NCI-H187 (cell line): ENCODE results near the gene LRP6.
"Not testable (repeated sequence)": the region's sequence is repeated elsewhere in the genome, so short reads cannot be mapped to it uniquely, and the experiment has no call there.

ENCODE experiments used
- DNase-seq, 2 experiments: peaks; one replicate each; lab custom pipeline; 2025; lab: John Stamatoyannopoulos, UW

LRP6 gene

DNA sequence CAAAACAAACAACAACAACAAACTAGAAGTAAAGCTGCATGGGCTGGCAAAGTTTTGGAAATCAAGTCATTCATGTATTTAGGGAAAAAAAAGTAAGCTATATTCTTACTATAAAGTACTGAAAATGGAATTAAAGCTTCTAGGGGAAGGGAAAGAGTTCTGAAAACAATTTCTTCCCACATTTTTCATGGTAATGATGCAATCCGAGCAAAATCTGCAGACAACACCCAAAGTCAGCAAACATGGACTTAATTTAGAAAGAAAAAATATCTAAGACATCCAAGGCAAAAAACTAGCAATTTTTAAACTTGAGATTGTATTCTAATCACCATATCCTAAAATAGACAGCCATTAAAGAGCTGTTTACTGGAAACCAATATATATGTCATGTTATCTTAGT lies 86.3 kb downstream of the LRP6 start:
- DNase-seq, result no peak

DNA sequence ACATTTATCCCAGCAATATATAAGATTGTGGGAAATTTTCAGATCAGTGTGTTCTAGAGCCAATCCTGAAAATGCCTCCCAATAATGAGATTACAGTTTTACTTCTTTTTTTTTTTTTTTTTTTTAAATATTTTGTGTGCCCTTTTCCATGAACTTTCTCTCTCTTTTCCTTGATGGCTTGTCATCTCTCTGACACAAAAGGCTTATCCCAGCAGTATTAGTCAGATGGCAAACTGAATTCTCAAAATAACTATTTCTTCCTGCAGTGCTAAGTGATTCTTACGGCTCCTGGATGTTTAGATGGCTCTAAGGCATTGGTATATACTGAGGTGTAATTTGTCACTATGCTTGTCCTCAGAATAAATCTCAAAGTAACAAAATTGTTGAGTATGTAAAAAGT lies 86.7 kb downstream of the LRP6 start:
- DNase-seq, result no peak

DNA sequence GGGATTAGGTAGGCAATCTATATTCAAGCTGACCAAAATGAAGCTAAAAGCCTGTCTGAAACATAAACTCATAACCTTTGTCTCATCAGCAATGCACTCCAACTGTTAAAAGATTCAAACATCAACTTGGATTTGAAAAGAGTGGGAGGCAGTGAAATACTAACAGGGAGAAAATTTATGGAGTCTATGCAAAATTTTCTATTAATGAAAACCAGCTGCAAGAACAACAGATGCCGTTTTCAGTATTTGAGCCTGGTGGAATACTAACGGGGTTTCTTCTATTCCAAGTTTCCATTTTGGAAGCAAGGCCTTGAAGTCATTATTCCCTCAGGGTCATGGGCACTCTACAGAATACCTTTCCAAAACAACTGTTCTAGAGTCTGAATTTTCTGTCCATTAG lies 88.3 kb downstream of the LRP6 start:
- DNase-seq, result no peak

DNA sequence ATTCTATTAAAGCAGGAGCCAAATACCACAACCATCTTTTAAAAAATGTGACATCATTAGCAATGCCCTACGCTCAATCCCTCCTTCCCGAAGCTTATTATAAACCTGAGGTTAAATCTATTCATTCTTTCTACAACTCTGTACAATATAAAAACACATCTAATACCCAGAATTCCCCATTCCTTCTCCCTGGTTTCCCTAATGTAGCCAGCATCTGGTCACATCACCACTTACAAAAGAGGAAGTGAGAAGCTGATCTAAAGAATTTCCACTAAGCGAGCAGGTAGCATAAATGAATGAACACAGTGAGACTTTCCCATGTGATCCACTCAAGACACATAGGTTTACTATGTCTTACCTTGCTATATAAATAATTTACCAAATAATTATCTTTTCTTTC lies 90.4 kb downstream of the LRP6 start:
- no peak for DNase-seq

DNA sequence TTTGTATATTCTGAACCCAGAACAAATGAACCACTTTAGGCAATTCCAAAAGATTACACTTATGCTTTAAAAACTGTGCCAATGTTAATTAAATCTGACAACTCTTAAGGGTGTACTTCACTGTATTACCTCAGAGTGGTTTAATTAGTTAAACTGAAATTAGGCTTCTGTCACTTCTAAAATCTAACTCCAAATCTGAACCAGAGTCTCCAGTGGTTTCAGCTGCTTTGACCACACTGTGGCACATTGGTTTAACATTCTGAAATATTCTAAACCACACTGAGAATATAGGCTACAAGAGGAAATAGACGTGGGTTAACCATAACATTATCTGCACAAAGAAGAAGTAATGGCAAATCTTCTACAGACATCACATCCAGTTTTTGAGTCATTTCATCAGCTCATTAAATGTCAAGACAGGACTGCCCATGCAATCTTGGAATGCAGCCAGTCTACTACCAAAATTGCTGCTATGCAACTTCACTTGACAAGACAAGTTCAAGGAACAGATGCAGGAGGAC lies 94.8 kb downstream of the LRP6 start:
- DNase-seq, result peak in 1 of 2 experiments; percentile 3

DNA sequence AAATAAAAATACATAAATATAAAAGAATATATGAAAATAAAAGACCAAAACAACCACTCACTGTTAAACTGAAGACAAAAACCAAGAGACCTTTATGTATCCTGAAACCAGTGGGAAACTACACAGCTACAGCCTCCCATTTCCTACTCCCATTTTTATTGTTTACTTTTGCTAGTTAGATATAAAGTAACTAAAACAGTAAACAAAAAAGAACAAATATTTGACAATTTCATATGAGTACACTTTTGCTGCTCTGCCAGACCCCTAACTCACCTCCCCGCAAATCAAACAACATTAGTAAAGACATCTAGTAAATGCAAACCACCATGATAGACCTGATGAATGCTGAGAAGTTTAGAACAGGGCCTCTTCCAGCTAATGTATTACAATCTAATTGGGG lies 99.0 kb downstream of the LRP6 start:
- DNase-seq, result no peak

DNA sequence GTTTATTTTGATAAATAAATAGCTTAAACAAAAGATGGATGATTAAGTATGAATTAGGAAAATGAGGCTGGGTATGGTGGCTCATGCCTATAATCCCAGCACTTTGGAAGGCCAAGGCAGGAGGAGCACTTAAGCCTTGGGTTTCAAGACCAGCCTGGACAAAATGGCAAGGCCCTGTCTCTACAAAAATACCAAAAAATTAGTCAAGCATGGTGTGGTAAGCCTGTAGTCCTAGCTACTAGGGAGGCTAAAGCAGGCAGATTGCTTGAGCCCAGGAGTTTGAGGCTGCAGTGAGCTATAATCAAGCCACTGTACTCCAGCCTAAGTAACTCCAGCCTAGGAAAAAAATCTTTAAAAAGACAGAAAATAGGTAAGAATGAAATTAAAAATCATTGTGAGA lies 100.1 kb downstream of the LRP6 start:
- DNase-seq, result no peak

DNA sequence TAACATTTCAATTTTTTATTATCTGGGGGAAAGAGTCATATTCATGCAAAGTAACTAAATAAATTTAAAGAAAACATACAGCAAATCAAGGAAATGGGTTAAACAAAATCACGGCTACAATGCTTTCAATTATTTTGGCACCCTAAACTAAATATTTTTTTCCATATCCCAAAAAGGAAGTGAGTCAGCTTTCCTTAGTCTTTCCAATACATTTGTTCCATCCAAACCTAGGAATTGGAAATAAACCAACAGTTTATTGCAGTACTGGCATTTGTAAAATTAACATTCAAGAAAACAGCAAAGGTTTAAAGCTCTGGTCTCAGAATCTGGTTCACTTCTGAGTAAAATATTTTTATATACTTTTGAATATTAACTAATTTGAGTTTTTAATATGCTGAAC lies 106.9 kb downstream of the LRP6 start:
- DNase-seq, result no peak

DNA sequence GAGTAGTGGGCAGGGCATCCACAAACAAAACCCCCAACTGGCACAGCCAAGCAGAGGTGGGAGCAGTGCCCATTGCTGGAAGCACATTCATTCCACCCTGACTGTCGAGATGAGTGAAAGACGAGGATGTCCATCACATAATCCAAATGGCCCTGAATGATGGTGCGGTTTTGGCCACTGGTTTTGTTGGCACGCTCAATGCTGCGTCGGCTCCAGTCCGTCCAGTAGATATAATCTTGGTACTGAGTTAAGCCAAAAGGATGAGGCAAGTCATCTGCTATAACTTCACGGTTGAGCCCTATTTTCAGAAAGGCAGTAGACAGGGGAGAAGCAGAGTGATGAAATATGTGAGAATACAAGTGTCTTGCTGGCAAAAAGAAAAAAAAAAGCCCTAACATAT lies 108.0 kb downstream of the LRP6 start:
- no peak for DNase-seq

DNA sequence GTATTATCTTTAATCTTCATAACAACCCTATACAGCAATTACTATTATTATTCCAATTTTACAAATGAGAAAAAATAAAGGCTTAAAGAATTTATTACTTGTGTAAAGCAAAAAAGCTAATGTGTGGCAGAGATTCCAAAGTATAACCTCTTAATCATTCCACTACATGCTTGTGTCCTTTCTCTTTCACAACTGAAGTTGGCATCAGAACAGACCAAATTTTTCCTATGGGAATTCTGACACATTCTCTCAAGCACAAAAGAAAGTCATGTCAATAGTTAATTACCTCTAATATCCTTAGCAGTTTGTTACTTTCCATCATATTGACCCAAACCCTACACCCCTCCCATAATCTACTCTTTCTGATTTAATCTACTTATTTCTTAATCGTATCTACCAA lies 109.4 kb downstream of the LRP6 start:
- DNase-seq, result no peak

DNA sequence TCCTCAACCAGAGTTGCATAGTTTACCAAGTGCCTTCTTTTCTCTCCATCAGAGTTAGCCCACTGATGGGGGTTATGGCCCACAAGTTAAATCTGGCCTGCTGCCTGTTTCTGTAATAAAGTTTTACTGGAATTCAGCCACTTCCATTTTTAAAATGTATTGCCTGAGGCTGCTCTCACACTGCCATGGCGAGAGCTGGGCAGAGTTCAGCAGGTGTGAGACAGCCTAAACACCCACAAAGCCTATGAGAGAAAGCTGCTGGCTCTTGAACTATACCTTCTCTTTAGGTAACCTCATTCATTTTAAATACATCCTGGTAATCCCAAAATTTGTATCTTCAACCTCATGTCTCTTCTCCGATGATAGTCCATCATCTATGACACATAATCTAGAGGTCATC lies 110.0 kb downstream of the LRP6 start:
- DNase-seq, result no peak

DNA sequence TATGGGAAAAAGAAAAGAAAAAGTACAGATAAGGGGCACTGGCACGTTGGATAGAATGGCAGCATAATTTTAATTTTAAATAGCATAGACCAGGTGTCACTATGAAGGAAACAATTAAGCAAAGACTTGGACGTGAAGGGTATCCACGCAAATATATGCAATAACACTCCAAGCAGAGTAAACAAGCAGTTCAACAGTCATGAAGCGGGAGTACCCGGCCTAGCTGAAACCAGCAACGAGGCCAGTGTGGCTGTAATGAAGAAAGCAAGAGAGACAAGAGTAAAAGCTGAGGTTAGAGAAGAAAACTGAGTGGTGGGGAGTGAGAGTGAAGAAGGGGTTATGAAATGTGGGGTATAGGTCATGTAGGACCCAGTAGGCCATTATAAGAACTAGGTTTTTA lies 110.7 kb downstream of the LRP6 start:
- DNase-seq, result no peak

DNA sequence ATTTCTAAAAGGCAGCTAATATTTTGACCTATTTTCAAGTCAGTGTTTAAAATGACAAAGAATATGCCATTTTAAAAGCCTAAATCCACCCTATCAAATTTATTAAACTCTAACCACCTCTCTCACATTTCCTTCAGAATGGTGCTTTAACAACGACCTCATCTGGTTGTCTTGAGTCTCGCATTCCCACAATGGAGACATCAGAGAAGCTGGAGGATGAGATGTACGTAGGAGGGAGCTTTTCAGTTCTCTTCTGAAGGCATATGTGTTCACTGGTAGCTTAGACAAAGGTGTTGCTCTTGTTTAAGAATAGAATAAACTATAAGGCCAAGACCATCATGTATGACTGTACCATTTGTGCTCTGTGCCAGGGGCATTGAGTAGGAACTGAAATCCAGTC lies 113.2 kb downstream of the LRP6 start:
- no peak for DNase-seq

DNA sequence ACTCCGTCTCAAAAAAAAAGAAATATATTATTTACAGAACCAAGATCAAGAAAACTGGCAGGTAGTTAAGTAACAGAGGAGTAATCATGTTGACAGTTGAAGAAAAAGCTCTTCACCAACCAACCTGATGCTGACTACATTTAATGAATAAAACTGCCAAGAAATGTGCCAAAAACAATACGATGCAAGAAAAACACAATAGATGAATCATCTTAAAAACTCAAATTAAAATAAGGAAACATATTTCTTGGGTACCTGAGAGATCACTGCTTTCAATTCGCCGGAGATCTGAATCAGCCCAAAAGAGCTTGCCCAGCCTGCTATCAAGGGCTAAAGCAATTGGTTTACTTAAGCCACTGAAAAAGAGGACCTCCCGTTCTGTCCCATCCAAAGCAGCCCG lies 119.7 kb downstream of the LRP6 start:
- no peak for DNase-seq

DNA sequence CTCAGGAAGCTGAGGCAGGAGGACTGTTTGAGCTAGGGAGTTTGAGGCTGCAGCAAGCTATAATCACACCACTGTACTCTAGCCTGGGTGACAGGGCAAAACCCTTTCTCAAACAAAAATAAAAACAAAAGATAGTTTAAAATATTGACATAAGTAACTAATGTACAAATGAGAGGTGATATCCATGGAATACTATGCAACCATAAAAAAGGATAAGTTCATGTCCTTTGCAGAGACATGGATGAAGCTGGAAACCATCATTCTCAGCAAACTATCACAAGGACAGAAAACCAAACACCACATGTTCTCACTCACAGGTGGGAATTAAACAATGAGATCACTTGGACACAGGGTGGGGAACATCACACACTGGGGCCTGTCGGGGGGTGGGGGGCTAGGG lies 122.3 kb downstream of the LRP6 start:
- not testable (repeated sequence) for DNase-seq

DNA sequence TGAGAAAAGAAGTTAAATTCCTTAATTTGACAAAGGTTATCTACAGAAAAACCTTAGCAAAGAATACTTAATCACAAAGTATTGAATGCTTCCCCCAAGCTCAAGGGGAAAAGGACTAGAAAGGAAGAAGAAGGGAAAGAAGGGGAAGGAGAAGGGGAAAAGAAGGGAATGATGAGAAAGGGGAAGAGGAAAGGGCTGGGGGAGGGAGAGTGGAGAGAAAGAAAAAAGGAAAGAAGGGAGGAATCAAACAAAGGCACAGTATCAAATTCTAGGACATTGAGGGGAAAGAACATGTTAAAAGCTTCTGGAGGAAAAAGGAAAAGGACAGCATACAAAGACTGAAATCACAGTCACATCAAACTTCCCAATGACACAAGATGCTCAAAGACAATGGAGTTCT lies 125.8 kb downstream of the LRP6 start:
- DNase-seq, result no peak

DNA sequence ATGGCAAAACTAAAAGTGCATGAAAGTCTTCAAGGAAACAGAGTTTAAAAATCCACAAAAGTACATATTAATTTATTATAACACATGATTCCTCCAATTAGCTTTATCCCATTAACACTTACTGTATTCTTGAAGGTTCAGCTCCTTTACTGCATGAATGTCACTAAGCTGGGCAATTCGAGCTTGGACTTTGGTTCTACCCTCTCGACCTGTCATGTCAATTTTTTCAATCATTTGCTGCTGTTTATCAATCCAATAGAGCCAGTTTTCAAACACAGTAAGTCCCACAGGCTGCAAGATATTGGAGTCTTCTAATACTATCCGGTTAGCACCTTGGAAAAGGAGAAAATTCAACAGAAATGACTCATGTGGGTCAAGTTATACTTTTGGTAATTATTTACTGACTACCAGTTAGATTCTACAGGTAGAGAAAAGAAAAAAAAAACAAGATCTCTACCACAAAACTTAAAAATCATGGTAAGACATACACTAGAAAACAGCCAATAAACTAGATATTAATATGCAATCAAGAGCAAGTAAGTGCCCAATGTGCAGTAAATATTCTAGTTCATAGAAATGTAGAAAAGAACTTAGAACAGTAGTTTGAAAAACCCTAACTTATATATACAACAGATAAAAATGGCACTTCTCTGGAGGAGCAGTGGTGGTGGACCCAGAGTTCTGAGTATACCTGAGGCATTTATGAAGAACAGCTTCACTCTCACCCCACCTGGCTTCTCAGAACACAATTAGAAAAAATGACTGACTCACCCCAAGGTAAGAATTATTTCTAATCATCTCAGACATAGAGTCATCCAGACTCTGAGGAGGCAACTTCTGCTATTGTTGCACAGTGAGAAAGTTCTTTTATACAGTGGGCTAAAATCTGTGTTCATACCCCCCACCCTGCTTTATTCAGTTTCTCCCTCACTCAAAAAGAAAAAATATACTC lies 128.4 kb downstream of the LRP6 start:
- no peak for DNase-seq

DNA sequence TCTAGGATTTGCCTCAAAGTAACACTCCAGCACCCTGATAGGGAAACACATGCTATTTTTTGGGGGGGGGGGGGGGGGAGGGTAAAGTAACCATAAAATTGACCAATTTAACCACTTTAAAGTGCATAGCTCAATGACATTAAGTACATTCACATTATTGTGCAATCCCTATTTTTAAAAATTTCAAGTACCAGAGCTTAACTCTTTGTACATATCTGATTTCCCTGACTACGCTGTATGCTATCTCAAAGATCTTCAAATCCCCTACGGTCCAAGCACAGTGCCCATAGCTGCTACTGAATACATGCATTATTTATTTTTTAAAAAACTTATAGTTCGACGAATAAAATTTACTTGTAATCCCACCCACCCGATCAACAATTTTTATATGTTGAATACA lies 133.1 kb downstream of the LRP6 start:
- no peak for DNase-seq

DNA sequence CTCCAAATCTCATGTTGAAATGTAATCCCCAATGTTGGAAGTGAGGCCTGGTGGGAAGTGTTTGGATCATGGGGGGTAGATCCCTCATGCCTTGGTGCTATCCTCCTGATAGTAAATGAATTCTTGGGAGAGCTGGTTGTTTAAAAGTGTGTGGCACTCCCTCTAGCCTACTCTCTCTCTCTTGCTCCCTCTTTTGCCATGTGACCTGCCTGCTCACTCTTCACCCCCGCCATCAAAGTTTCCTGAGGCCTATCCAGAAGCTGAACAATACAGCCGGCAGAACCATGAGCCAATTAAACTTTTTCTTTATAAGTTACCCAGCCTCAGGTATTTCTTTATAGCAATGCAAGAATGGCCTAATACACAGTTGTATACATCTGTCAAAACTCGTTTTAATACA lies 133.6 kb downstream of the LRP6 start:
- DNase-seq, result no peak

DNA sequence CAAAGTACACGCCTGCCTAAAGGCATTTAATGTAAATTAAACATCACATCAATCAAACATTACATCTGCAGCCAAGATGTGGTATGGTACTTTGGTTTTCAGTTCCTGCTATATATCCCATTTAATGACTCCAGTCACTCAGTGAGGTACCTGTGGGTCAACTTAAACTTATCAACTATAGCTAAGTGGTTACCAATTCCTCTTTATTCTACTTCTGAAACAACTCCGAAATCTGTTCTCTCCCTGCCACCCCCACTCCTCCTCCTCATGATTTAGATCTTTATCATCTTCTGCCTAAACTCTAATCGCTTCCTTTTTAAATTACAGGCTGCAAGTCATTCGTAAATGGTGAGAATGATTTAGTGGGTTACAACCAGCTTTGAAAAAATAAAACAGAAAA lies 138.2 kb downstream of the LRP6 start:
- DNase-seq, result no peak

DNA sequence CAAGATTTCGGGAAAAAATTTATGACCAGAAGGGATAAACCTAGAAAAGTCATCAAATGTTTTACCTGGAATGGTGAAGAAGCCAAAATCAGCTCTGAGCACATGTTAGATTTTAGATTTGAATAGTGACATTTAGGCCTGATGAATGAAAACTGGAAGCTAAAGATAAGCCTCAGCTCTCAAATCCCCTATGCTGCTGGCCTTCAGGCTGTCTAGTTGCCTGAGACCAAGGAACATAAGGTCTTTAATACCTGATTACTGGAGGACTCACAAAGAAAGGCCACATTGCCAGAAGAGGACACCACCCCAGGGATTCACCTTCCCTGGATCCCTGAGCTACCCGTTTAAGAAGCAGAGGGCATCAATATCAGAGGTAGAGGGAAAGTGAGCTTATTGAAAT lies 139.5 kb downstream of the LRP6 start:
- DNase-seq, result no peak

DNA sequence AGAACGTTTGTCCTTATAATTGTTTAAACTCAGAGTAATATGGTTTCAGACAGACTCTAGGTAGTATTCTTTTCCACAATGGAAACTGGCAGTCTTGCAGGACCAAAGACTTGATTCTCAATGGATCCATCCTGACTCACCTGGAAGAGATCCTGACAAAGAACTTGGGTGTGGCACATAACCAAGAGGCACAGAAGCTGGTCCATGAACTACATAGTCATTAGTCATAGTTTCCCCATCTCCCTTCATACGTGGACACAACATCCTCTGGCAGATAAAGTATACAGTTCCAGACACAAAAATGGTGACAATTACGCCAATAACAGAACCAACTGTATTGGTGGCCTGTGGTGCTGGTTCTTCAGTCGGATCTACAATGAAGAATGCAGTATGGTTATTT lies 140.3 kb downstream of the LRP6 start:
- no peak for DNase-seq

DNA sequence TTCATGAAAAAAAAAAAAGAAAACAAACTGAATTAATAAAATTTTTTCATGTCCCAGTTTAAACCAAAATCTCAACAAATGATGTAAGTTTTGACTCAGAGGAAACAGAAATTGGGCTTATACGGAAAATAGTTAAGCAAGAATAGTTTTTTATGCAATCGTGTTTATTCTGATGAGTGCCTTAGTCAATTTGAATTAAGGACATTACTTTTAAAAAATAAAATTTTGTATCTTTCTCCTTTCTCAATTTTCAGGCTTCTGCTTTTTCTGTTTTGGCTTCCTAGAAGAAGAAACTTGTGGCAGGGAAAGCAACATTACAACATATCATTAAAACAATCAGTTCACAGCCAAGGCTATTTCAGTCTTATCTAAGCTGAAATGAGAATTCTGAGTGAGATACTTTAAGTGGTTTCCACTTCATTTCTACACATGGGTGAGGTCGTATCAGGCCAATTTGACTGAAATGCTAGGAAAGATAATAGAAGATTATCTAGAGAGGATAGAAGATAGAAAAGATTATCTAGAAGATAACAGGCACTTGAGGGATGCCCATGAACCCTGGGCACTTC lies 143.7 kb downstream of the LRP6 start:
- DNase-seq, result no peak

DNA sequence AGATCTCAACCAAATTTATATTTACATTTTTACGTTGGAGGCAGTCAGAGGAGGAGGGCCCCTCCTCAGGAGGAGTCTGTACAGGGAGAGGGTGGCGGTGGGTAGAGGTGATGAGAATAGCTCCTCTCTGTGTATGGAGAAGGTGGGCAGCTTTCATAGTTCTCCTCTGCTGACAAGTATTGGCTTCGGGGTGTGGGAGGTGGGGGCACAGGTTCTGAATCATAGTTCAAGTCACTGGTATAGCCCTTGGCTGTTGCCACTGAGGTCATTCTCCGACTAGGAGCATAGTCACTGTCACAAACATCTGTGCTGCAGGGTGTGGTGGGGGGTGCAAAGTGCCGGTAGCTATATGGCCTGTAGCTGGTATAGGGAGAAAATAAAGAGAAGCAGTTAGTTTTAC lies 145.8 kb downstream of the LRP6 start:
- DNase-seq, result no peak
